CD4-positive, alpha-beta T cell treated with Interleukin-15 for 4 hours (primary cell): ENCODE measurements around the gene NDC80.
"Not testable (repeated sequence)": the region's sequence is repeated elsewhere in the genome, so short reads cannot be mapped to it uniquely, and the experiment has no call there.

ENCODE experiments used
- DNase-seq: peaks from one replicate; pipeline ENCODE4 v3.0.0-alpha.2; 2020; ENCODE audit warnings: low spot score

NDC80 gene

DNA sequence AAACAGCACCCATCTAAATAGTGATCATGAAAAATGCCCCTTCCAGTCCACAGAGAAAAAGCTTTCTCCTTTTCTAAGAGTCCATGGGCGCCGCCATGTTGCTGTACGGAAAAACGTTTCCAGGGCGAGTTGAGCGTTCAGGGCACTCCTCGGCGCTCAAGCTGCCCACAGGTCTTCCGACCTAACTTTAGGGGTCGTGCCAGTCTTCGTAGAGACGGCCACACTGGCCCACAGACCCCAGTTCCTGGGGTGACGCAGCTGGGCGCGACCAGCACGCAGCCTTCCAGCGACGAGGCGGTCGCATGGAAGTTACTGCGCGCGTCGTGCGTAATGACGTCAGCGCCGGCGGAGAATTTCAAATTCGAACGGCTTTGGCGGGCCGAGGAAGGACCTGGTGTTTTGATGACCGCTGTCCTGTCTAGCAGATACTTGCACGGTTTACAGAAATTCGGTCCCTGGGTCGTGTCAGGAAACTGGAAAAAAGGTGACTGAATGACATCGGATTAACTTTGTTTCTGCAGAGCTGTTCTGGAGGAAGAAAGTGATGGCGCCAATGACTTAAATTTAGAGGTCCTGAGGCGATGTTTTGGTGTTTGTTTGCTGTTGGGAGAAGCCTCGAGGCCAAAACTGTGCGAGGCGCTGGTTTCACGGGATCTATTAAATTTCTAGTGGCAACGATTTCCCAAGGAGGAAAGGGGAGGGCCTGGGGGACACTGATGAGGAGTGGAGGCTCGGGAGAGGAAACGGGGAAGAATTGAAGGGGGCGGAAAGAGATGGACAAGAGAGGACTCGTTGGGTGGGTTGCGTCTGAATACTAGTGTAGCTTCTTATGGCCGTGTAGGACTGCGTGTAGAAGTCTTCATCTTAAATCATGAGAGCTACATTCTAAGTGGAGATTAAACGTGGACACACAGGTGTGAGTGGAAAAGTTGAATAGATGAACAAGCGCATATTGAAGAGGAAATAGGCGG lies at the start of gene NDC80, which contains the start of gene METTL4:
TSS of gene NDC80 (plus strand) at position 358 of the 971 bp plus-strand sequence. CDS start 1,429 bp downstream, outside the sequence.
TSS of gene METTL4 (minus strand) at position 306 of the 971 bp plus-strand sequence. CDS start 4,289 bp downstream, outside the sequence.
- DNase-seq, result peak; percentile 79

DNA sequence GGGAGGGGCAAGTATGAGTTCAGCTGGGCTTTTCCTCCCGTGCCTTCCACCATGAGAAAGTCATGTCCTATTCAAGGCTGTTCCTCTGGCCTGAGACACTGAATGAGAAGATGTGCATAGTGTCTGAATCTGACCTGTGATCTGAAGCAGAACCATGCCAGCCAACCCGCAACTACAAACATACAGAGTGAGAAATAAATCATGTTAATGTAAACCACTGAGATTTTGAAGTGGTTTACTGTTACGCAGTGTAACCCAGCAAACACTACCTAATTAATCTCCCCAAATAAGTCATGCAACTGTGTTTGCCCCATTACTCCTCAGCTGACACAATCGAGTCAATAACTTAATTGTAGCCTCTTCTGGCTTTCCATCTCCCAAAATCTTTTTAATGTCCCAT lies 49.2 kb upstream of the NDC80 start:
- DNase-seq, result no peak

DNA sequence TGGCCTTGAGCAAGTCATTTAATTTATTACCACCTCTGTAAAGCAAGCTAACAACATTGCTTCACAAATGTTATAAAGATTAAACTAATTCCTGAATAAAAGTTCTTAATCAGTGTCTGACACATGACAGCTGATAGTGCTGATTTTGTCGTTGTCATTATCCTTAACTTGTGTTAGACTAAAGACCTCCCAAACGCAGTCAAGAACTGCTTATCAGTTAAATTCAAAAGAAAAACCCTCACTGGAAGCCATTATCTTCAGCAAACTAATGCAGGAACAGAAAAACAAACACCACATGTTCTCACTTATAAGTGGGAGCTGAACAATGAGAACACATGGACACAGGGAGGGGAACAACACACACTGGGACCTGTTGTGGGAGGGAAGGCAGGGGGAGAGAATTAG lies 46.6 kb upstream of the NDC80 start:
- not testable (repeated sequence) for DNase-seq

DNA sequence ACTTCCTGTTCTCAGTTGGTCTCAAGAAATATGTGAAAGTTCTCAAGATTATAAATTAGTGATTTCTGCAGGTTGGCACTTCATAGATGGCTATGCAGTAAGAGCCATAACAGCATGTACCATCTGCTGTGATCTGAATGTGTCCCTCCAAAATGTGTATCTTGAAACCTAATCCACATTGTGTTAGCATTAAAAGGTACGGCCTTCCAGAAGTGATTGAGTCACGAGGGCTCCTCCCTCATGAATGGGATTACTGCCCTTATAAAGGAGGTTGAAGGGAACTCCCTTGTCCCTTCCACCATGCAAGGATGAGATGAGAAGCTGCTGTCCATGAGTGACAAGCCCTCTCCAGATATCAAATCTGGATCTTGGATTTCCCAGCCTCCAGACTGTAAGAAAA lies 45.0 kb upstream of the NDC80 start:
- DNase-seq, result no peak

DNA sequence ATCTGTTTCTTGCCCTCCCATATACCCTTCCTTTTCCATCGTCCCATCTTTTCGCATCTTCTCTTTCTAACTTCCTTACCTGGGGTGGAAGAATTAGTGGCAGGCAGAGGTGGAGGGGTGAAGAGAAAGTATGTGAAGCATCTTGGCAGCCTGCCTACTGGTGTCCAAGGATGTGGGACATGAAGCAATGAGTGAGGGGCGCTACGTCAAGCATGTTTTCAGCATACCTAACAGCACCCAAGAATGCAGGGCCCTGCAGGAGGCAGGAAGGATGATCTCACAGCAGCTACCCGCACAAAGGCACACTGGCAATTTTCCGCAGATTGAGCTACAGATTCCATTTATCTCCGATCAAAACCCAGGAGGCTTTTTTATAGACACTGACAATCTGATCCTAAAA lies 42.2 kb upstream of the NDC80 start:
- no peak for DNase-seq

DNA sequence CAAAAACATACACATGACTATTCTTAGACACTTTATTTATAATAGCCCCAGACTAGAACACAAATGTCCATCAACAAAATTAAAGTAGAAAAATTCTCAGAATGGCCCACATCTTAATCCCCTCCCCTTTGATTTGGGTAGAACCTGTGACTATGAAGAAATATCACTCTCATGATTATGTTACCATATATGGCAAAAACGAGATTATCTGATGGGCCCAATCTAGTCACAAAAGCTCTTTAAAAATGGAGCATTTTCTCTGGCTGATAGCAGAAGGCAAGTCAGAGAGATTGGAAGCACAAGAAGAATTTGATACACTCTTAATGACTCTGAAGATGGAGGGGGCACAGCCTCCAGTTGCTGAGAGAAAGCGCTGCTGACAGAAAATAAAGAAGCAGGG lies 39.6 kb upstream of the NDC80 start:
- no peak for DNase-seq

DNA sequence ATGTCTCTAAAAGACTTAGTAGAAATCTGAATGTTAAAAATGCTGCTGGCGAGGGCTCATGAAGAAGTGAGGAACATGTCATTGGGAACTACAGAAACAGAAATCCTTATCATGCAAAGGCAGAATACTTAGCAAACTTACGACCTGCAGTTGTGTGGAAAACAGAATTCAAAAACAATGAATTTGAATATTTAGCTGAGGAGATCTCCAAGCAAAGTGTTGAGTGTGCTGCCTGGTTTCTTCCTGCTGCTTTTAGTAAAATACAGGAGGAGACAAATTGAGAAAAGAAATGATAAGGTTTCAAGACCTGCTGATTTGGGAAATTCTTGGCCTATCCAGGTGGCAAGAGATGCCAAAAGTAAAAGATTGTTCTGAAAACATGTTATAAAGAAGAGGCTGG lies 38.6 kb upstream of the NDC80 start:
- DNase-seq, result no peak

DNA sequence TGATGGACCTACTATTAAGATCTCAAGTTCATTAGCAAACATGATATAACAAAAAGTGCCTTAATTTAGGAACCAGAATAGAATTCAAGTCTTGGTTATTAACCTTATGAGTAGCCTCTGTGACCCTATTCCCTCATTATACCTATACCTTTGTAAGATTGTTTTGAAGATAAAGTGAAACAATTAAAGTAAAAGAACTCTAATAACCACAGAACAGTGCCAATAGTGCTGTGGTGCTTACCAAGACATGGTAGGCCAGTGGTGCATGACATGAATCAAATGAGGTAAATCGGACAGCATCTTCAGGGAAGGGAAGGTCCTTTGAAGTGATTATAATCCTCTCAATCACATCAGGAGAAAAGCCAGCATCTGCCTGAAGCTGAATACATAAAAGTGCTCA lies 36.5 kb upstream of the NDC80 start:
- DNase-seq, result no peak

DNA sequence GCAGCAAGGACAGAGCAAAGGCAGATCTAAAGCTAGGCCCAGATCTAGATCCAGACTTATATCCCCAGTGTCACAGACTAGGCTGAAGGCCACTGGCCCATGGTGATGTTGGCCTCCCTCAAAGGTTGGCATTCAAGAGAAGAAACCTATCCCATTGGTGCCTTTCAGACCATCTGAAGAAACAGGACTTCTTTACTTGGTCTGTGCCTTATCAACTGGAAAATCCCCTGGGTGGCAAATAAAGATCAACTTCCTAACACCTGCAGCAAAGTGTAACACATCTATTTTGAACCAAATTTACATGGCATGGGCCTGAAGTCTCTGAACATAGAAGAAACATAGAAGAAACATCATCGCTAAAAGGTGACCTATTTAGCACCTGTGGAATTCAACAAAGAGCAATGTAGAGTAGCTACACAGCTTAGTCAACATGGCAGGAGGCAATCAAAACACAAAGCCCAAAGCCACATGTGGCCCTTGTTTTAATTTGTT lies 35.9 kb upstream of the NDC80 start:
- DNase-seq, result no peak

DNA sequence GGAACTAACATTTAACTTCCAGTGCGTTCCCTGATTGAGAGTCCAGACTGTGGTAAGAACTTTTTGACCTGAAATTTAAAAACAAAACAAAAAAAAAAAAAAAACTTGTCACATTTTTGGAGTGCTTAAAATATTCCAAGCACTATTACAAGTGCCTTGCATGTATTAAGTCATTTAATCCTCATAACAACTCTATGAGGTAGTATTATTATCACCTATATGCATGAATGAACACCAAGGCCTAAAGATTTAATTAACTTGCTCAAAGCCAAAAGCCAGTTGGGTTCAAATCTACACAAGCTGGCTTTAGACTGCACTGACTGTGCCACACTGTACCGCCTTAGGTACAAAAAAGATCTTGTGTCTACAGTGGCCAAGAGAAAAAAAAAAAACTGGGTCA lies 35.3 kb upstream of the NDC80 start:
- no peak for DNase-seq

DNA sequence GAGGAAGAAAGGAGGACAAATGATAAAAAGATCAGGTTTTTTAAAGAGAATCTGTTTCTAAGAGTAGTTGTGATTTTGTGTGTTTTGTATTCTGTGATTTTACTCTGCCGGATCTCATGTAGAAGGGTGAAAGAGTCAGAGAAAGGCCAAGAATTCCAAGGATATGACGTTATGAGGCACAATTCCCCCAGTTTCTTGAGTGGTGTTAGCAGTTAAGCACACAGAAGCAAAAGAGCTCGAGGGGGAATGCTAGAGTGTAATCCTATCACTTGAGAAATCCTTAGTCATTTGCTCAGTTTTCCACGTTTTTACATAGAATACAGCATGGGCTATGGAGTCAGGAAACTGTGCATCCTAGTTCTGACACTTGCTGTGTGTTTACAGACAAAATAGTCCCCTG lies 34.9 kb upstream of the NDC80 start:
- DNase-seq, result no peak

DNA sequence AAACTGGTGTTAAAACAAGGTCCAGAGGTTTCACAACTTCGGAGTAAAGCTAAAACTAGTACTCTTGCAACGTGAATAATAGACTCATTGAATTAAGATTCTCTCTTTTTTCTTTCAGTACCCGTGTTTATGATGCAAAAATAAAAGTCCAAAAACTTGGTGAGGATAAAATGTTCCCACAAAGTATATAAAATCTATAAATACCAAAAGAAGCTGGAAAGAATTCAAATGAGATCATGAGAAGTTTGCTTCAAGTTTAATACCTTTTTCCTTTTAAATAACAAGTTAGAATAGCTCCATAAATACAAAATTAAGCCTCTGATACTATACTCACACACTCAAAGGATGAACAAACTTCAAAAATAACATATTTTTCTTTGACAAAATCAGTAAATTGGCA lies 34.1 kb upstream of the NDC80 start:
- no peak for DNase-seq

DNA sequence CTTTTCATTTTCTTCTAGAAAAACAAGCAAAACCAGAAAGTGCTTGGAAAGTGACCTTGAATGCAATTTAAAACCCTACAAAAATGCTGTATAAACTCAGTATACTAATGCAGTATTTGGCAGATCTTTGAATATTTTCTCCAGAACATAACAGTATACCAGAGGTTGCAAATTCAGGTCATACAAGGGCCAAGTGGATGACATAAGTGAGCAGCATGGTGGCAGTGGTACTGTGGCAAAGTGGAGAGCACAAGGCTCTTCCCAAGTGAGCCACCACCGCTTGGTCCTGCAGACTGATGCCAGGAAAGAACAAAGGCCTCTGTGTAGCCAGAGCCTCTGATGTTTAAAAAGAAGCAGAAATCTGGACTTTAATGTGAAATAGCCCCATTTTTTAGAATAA lies 33.1 kb upstream of the NDC80 start:
- DNase-seq, result no peak

DNA sequence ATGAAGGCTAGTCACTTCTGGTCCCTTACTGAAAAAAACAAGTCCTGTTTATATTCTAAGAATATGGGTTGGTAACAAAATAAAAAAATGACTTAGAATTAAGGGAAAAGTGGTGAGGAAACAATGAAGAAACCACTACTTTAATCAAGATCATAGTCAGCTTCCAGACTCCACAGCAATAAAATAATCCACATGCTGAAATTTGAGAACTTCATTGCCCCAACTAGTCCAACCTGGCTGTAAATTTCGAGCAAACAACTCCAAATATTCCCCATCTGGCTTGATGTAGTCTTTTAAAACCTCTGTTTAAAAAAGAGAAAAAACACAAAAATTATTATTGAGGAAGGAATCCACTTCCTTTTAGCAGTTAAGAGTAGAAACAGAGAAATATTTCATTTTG lies 32.5 kb upstream of the NDC80 start:
- DNase-seq, result no peak

DNA sequence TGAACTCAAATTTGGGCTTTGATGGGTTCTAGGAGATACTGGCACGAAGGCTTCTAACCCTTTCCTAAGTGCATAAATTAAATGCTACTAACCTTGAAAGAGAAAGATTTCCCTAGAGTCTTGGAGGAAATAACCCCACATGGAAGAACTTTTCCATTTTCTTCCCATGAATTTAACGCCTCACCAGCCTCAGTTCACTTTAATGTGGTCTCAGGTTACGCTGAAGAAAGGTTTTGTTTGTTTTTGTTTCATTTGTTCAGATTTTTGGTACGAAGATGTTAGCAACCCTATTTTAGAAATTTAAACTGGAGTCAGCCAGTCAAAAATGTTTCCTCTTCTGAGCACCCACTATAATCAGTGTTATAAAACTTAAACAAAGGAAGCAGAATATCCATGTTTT lies 30.8 kb upstream of the NDC80 start:
- DNase-seq, result no peak

DNA sequence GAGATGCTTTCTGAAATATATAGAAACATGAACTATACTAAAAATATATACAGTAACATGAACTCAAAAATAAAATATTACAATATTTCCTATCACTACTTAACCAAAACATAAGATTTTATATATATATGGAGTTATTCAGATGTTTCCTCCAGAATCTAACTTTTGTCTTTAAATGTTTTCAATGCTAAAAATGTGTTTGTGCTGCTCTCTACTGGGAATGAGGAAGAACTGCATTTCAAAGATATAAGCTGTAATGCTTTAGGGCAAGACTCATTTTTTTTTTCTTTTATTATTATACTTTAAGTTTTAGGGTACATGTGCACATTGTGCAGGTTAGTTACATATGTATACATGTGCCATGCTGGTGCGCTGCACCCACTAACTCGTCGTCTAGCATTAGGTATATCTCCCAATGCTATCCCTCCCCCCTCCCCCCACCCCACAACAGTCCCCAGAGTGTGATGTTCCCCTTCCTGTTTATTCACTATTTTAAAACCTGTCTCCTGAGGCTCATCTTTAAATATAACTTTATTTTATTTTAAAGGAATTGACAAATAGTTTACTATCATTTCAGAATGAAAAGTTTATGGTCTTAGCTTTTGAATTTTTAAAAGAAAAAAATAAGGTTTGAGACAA lies 29.3 kb upstream of the NDC80 start:
- DNase-seq, result peak; percentile 42

DNA sequence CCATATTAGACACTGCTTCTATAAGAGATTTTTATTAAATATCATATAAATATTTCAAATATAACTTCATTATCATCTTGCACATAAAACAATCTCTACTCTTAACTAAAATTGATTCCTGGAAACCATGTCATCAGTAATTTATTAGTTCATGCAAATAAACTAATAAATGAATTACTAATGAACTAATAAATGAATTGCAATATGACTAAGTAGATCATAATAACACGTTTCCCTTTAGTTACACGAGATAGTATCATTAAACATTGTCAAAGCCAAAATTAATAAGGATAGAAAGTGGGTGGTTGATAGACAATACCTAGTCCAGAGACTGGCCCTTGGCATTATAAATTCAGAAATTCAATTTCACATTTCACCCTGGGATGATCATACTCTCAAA lies 26.2 kb upstream of the NDC80 start:
- no peak for DNase-seq

DNA sequence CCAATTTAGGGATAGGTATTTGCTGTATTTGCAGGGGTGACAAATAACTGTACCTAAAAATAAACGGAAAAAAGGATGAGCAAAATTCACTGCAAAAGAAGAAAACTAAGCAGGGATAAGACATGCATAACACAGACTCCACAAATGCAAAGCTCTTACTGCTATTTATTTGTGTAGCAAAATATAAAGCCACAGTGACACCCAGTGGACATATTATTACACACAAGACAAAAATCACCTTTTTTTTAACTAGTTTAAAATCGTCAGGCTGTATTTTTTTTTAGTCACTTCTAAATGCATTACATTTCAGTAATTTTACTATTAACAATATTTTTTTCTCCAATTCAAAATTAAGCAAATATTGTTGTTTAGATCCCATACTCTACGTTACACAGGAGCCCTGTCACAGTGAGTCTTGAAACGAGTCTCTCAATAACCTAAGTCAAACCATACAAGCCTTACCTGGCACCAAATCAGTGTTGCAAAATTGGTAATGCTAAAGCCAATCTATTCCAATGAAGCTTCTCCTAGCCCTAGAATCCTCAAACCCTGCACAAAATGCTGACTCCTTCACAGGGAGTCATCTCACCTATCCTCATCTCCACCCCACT lies 23.8 kb upstream of the NDC80 start:
- DNase-seq, result peak; percentile 45

DNA sequence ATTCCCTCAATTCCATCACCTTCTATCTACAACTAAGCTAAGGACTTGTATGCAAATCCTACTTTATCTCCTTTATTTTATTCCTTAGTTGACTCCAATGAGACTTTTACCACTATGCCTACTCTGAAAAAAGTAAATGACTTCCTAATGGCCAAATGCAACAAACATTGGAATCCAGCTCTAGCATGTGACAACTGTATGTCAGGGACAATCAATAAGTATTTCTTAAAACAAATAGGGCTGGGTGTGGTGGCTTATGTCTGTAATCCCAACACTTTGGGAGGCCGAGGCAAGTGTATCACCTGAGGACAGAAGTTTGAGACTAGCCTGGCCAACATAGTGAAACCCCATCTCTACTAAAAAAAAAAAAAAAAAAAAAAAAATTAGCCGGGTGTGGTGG lies 21.9 kb upstream of the NDC80 start:
- no peak for DNase-seq

DNA sequence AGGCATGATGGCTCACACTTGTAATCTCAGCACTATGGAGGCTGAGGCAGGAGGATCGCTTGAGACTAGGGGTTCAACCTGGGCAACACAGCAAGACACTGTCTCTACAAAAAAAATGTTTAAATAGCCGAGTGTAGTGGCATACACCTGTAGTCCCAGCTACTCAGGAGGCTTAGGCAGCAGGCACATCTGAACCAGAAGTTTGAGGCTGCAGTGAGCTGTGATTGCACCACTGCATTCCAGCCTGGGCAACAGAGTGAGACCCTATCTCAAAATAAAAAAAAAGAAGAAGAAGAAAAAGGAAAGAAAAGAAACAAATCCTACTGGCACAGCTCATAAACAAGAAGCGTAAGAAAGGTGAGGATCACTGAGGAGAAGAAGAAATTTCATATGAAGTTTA lies 19.9 kb upstream of the NDC80 start:
- no peak for DNase-seq

DNA sequence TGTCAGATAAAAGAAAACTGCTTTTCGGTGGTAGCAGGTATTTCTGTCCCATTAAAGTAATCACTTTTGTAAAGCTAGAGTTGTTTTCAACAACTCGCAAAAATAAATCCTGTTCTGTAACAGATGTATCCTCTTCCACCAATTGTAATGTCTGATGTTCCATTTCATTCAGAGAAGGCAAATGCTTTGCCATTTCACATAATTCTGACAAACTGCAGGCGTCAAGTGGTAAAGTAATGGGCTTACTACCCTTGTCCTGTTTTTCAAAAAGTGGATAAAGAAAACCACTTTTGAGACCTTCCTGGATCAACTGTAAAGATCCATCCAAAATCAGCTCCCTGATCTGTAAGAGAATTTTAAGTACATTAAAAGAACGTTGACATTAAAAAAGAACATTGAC lies 16.7 kb upstream of the NDC80 start:
- DNase-seq, result no peak

DNA sequence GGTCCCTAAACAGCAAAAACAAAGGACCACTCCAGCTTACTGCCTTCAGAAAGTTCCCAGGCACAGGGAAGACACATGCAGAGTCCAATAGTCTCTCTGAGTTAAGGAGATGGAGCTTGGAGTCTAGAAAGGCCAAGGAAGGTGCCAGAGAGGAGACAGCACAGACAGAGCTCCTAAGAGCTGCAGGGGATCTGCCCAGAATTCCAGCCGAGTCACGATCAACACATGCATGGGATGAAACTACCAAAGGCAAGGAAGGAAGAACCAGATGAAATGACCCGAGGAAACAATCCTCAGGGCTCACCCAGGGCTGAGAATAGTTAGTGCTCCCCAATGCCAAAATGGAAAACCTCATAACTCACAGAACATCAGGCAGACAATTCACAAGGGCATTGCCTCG lies 15.5 kb upstream of the NDC80 start:
- no peak for DNase-seq

DNA sequence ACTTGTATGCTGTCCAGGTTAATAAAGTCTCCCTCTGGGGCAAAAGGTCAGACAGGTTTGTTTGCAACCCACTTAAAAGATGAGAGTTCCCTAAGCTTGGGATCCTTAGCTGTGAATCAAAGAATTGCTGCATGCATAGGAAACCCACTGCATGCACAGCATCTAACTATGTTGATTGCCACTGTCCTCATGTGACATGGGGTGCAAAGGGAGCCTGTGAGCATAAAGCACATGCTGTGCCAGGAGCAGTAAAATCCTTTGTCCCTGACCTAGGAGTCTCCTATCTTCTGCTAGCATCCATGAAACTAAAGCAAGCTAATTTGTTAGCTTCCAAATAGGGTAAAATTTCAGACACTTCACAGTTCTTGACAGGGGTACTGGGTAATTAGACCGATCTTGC lies 13.8 kb upstream of the NDC80 start:
- no peak for DNase-seq
